Neural progenitor cell (in vitro differentiated cells): ENCODE data around the gene GSTM4. TPM values are rescaled to one million over a fixed set of nuclear protein-coding genes. Genes with fewer than 3 reads are reported as not detected.
A peak's percentile ranks its signal among the peaks of the same experiment; 100 is the strongest.

Source experiments
- DNase-seq: peaks from one replicate; pipeline ENCODE4 v3.0.0-alpha.2; 2016; ENCODE audit warnings: low spot score
- H2AFZ ChIP-seq: fragments of 200-600 bp; sonication (generic); replicated peaks from 2 replicates; pipeline ENCODE4 v1.6.1; 2016; ENCODE audit warnings: antibody characterized with exemption
- H3F3A ChIP-seq: fragments of 200-600 bp; sonication (generic); 2 replicates; pipeline ENCODE4 v1.6.1; 2016; ENCODE audit warnings: antibody characterized with exemption, low read depth
- H3K27ac ChIP-seq: fragments of 200-600 bp; sonication (generic); 2 replicates; pipeline ENCODE4 v1.5.1; 2016; ENCODE audit warnings: mild to moderate bottlenecking
- H3K27me3 ChIP-seq: fragments of 200-600 bp; sonication (generic); 2 replicates; pipeline ENCODE4 v1.6.1; 2016; ENCODE audit warnings: mild to moderate bottlenecking, moderate library complexity
- H3K36me3 ChIP-seq: fragments of 200-600 bp; sonication (generic); 2 replicates; pipeline ENCODE4 v1.5.1; 2016
- H3K4me1 ChIP-seq: fragments of 200-600 bp; sonication (generic); 2 replicates; pipeline ENCODE4 v1.6.1; 2016; ENCODE audit warnings: mixed run types
- H3K4me2 ChIP-seq: fragments of 200-600 bp; sonication (generic); 2 replicates; pipeline ENCODE4 v1.6.1; 2016
- H3K4me3 ChIP-seq: fragments of 200-600 bp; sonication (generic); 2 replicates; pipeline ENCODE4 v1.5.1; 2016
- H3K79me2 ChIP-seq: fragments of 200-600 bp; sonication (generic); 2 replicates; pipeline ENCODE4 v1.6.1; 2016; ENCODE audit warnings: low read depth
- H3K9ac ChIP-seq: fragments of 200-600 bp; sonication (generic); 2 replicates; pipeline ENCODE4 v1.6.1; 2016
- H3K9me3 ChIP-seq: fragments of 200-600 bp; sonication (generic); 2 replicates; pipeline ENCODE4 v1.5.1; 2016; ENCODE audit warnings: low read depth
- H4K20me1 ChIP-seq: fragments of 200-600 bp; sonication (generic); 2 replicates; pipeline ENCODE4 v1.6.1; 2016; ENCODE audit warnings: low read depth
- H3K27ac Mint-ChIP-seq: 3 replicates; pipeline ENCODE4 v1.8.0; 2021; ENCODE audit warnings: mixed read lengths
- H3K27me3 Mint-ChIP-seq: 2 replicates; pipeline ENCODE4 v1.8.0; 2022; ENCODE audit warnings: low read depth, mild to moderate bottlenecking, inconsistent platforms, moderate library complexity, mixed read lengths; ENCODE audit not compliant: insufficient read depth
- H3K36me3 Mint-ChIP-seq: 3 replicates; pipeline ENCODE4 v1.8.0; 2021; ENCODE audit warnings: mixed read lengths
- H3K4me1 Mint-ChIP-seq: 3 replicates; pipeline ENCODE4 v1.8.0; 2021; ENCODE audit warnings: mixed read lengths
- H3K4me3 Mint-ChIP-seq: 3 replicates; pipeline ENCODE4 v1.8.0; 2021; ENCODE audit warnings: mild to moderate bottlenecking, moderate library complexity, mixed read lengths
- H3K9me3 Mint-ChIP-seq: 3 replicates; pipeline ENCODE4 v1.8.0; 2020; ENCODE audit warnings: mixed read lengths
- CTCF ChIP-seq: fragments of 200-600 bp; sonication (generic); IDR thresholded peaks from 2 replicates; pipeline ENCODE4 v1.5.1; 2017; ENCODE audit warnings: antibody characterized with exemption, mild to moderate bottlenecking
- EZH2 ChIP-seq: fragments of 200-600 bp; sonication (generic); IDR thresholded peaks from 2 replicates; pipeline ENCODE4 v1.6.1; 2017; ENCODE audit warnings: antibody characterized with exemption, mild to moderate bottlenecking, moderate library complexity
- EZH2phosphoT487 ChIP-seq: fragments of 200-600 bp; sonication (generic); IDR thresholded peaks from 2 replicates; pipeline ENCODE4 v1.6.1; 2017; ENCODE audit warnings: antibody characterized with exemption
- total RNA-seq: library from RNA; depleted of rRNA; stranded (reverse); fragments of >200 nt; gene quantifications from 2 replicates; pipeline ENCODE4 v1.2.3, GENCODE V29; 2015; ENCODE audit warnings: low replicate concordance

Gene GSTM4
- total RNA-seq, 1 donor from 2014 or later, result 4.3 TPM

GRCh38 chr1:109619576-109620400 is 36.1 kb upstream of the GSTM4 start, which contains the start of the genes AMPD2 and GNAT2:
Gene AMPD2 (plus strand): TSS chr1:109619837. CDS start chr1:109621176, 1,339 bp downstream.
Gene GNAT2 (minus strand): TSS chr1:109619616. CDS start chr1:109612870, 6,746 bp downstream.
- peak within 1 kb of the TSS; percentile 79 for H2AFZ ChIP-seq
- H3K9me3 ChIP-seq, result no peaks in the 10 kb centered on the region
- Mint-ChIP-seq H3K27me3 (peaks cover 5% of the 10 kb centered on the region), H3K36me3 (peaks cover 6% of the 10 kb centered on the region), H3K27ac (peak within 1 kb of the TSS; percentile 98), H3K9me3 (no peaks in the 10 kb centered on the region), H3K4me1 (peaks cover 64% of the 10 kb centered on the region), H3K4me3 (peak within 1 kb of the TSS; percentile 99)
- peak within 1 kb of the TSS; percentile 96 for H3K4me2 ChIP-seq
- peaks cover 41% of the 10 kb centered on the region for H3K79me2 ChIP-seq
- H3K4me3 ChIP-seq, result peak within 1 kb of the TSS; percentile 79
- no peaks in the 10 kb centered on the region for H3K27me3 ChIP-seq
- no peaks in the 10 kb centered on the region for H3K36me3 ChIP-seq
- no peak within 1 kb of the TSS for H3K9ac ChIP-seq
- peak; percentile 83 for DNase-seq
- no peak within 1 kb of the TSS for H3K27ac ChIP-seq
- H3K4me1 ChIP-seq, result peaks cover 22% of the 10 kb centered on the region
- no peak for TF ChIP-seq EZH2
- peaks cover 16% of the 10 kb centered on the region for H3F3A ChIP-seq
- peaks cover 22% of the 10 kb centered on the region for H4K20me1 ChIP-seq

- H3K27me3 Mint-ChIP-seq, result peaks cover 5% of the 10 kb centered on the region
- peak overlapping the region; percentile 98 for H3K27ac Mint-ChIP-seq
- TF ChIP-seq EZH2phosphoT487 (no peak), CTCF (no peak), EZH2 (no peak)
- H3K4me2 ChIP-seq, result peak overlapping the region; percentile 96
- peak; percentile 46 for DNase-seq
- peaks cover 28% of the 10 kb centered on the region for H4K20me1 ChIP-seq
- H3K27ac ChIP-seq, result no peak overlapping the region
- peaks cover 64% of the 10 kb centered on the region for H3K4me1 Mint-ChIP-seq
- peaks cover 44% of the 10 kb centered on the region for H3K79me2 ChIP-seq
- H3K27me3 ChIP-seq, result no peaks in the 10 kb centered on the region
- peaks cover 6% of the 10 kb centered on the region for H3K36me3 Mint-ChIP-seq
- H3K36me3 ChIP-seq, result no peaks in the 10 kb centered on the region
- H3F3A ChIP-seq, result peaks cover 16% of the 10 kb centered on the region
- H3K9me3 ChIP-seq, result no peaks in the 10 kb centered on the region
- no peaks in the 10 kb centered on the region for H3K9me3 Mint-ChIP-seq
- peak overlapping the region; percentile 79 for H3K4me3 ChIP-seq
- peak overlapping the region; percentile 99 for H3K4me3 Mint-ChIP-seq
- peaks cover 22% of the 10 kb centered on the region for H3K4me1 ChIP-seq
- H2AFZ ChIP-seq, result no peak overlapping the region
- H3K9ac ChIP-seq, result no peak overlapping the region
Observed at GRCh38 chr1:109620401-109620791, 35.5 kb upstream of the GSTM4 start.

- peaks cover 16% of the 10 kb centered on the region for H3F3A ChIP-seq
- peaks cover 29% of the 10 kb centered on the region for H4K20me1 ChIP-seq
- Mint-ChIP-seq H3K36me3 (peaks cover 7% of the 10 kb centered on the region), H3K27ac (peak overlapping the region; percentile 98), H3K27me3 (peaks cover 5% of the 10 kb centered on the region), H3K4me1 (peaks cover 60% of the 10 kb centered on the region), H3K9me3 (no peaks in the 10 kb centered on the region), H3K4me3 (peak overlapping the region; percentile 99)
- no peak overlapping the region for H3K27ac ChIP-seq
- H3K27me3 ChIP-seq, result no peaks in the 10 kb centered on the region
- H3K36me3 ChIP-seq, result no peaks in the 10 kb centered on the region
- peak overlapping the region; percentile 79 for H3K4me3 ChIP-seq
- no peak overlapping the region for H2AFZ ChIP-seq
- peaks cover 44% of the 10 kb centered on the region for H3K79me2 ChIP-seq
- H3K9me3 ChIP-seq, result no peaks in the 10 kb centered on the region
- peak overlapping the region; percentile 96 for H3K4me2 ChIP-seq
- peaks cover 22% of the 10 kb centered on the region for H3K4me1 ChIP-seq
- no peak for TF ChIP-seq EZH2
- TF ChIP-seq EZH2phosphoT487, result no peak
- no peak for TF ChIP-seq CTCF
- DNase-seq, result peak; percentile 94
- H3K9ac ChIP-seq, result peak overlapping the region; percentile 63
Observed at GRCh38 chr1:109620841-109621286, 35.0 kb upstream of the GSTM4 start.
